Measurements from ENCODE around the gene LRRC4C.

LRRC4C gene

GRCh38 chr11:41134971-41135370, 324.5 kb downstream of the LRRC4C start:
- peaks cover 0 to 3% of the 10 kb centered on the region in 2 donors for H3K4me1 ChIP-seq (ENCODE audit: control insufficient read depth in 2 of 2, insufficient read depth in 1 of 2, low read depth in 1 of 2, low read length in 2 of 2)
- WGBS, 2 donors (ENCODE audit: extremely low coverage in 2 of 2, insufficient read length in 2 of 2, insufficient replicate concordance in 1 of 2): no CpG with 5 or more reads among the region's 1 CpG
- H3K4me3 ChIP-seq (ENCODE audit: low read length in 2 of 2): no peak overlapping the region
- no peak overlapping the region for H2BK15ac ChIP-seq (ENCODE audit: low read length)
- H2BK5ac ChIP-seq (ENCODE audit: low read length): no peak overlapping the region
- H3K27ac ChIP-seq (replicated peaks; ENCODE audit: low read length): no peak overlapping the region
- H3K18ac ChIP-seq (ENCODE audit: low read length): no peak overlapping the region
- H3K79me1 ChIP-seq (ENCODE audit: low read depth, low read length): no peaks in the 10 kb centered on the region
- H2BK12ac ChIP-seq (ENCODE audit: low read length): no peak overlapping the region
- no peak overlapping the region for H3K9ac ChIP-seq (ENCODE audit: low read depth, low read length, poor library complexity)
- H3K14ac ChIP-seq (ENCODE audit: low read length): no peak overlapping the region
- no peak overlapping the region for H4K8ac ChIP-seq (ENCODE audit: low read depth, low read length)
- no peak overlapping the region for H3K4me2 ChIP-seq (ENCODE audit: insufficient read depth, low read length, poor library complexity, severe bottlenecking)
- H3K9me3 ChIP-seq (replicated peaks in 1 of 2; ENCODE audit: control insufficient read depth in 2 of 2, insufficient read depth in 1 of 2, low read depth in 1 of 2, low read length in 2 of 2): no peaks in the 10 kb centered on the region
- H3K36me3 ChIP-seq (replicated peaks in 1 of 2; ENCODE audit: control insufficient read depth in 2 of 2, insufficient read depth in 2 of 2, low read length in 2 of 2): no peaks in the 10 kb centered on the region
- no peak overlapping the region for H3K4ac ChIP-seq (ENCODE audit: low read length)
- no peak overlapping the region for H2BK120ac ChIP-seq (ENCODE audit: low read depth, low read length)
- DNase-seq (ENCODE audit: low spot score): no peak
- H2AFZ ChIP-seq (ENCODE audit: low read length): no peak overlapping the region
- no peak overlapping the region for H2AK5ac ChIP-seq (ENCODE audit: low read depth, low read length)
- H3K27me3 ChIP-seq (ENCODE audit: control insufficient read depth in 3 of 3, insufficient read depth in 3 of 3, low read depth in 1 of 3, low read length in 3 of 3): no peaks in the 10 kb centered on the region
- no peak overlapping the region for H3K23ac ChIP-seq (ENCODE audit: low read depth, low read length, poor library complexity)
- H4K91ac ChIP-seq (ENCODE audit: low read depth, low read length, poor library complexity): no peak overlapping the region

- H2BK120ac ChIP-seq (ENCODE audit: low read depth, low read length): no peak overlapping the region
- H2AFZ ChIP-seq (ENCODE audit: low read length): no peak overlapping the region
These were observed 326.4 kb downstream of the LRRC4C start for GRCh38 chr11:41133023-41133422.

GRCh38 chr11:41121600-41121999, 337.9 kb downstream of the LRRC4C start:
- Histone ChIP-seq H3K9me3 (replicated peaks in 1 of 2; ENCODE audit: control insufficient read depth in 2 of 2, insufficient read depth in 1 of 2, low read depth in 1 of 2, low read length in 2 of 2) (peaks cover 0 to 2% of the 10 kb centered on the region in 2 donors), H3K14ac (ENCODE audit: low read length) (no peak overlapping the region), H2AFZ (ENCODE audit: low read length) (no peak overlapping the region), H3K4ac (ENCODE audit: low read length) (no peak overlapping the region), H3K23ac (ENCODE audit: low read depth, low read length, poor library complexity) (no peak overlapping the region), H2BK12ac (ENCODE audit: low read length) (no peak overlapping the region), H4K8ac (ENCODE audit: low read depth, low read length) (no peak overlapping the region), H3K4me2 (ENCODE audit: insufficient read depth, low read length, poor library complexity, severe bottlenecking) (no peak overlapping the region), H3K9ac (ENCODE audit: low read depth, low read length, poor library complexity) (no peak overlapping the region), H2BK120ac (ENCODE audit: low read depth, low read length) (no peak overlapping the region), H3K4me1 (ENCODE audit: control insufficient read depth in 2 of 2, insufficient read depth in 1 of 2, low read depth in 1 of 2, low read length in 2 of 2) (peaks cover 0 to 5% of the 10 kb centered on the region in 2 donors), H3K27ac (replicated peaks; ENCODE audit: low read length) (no peak overlapping the region), H3K79me1 (ENCODE audit: low read depth, low read length) (no peaks in the 10 kb centered on the region), H3K18ac (ENCODE audit: low read length) (no peak overlapping the region), H3K4me3 (ENCODE audit: low read length in 2 of 2) (no peak overlapping the region), H2AK5ac (ENCODE audit: low read depth, low read length) (no peak overlapping the region), H2BK15ac (ENCODE audit: low read length) (no peak overlapping the region), H2BK5ac (ENCODE audit: low read length) (no peak overlapping the region), H3K36me3 (replicated peaks in 1 of 2; ENCODE audit: control insufficient read depth in 2 of 2, insufficient read depth in 2 of 2, low read length in 2 of 2) (no peaks in the 10 kb centered on the region), H3K27me3 (ENCODE audit: control insufficient read depth in 3 of 3, insufficient read depth in 3 of 3, low read depth in 1 of 3, low read length in 3 of 3) (no peaks in the 10 kb centered on the region), H4K91ac (ENCODE audit: low read depth, low read length, poor library complexity) (no peak overlapping the region)
- no peak for DNase-seq (ENCODE audit: low spot score)

More at GRCh38 chr11:41133023-41133422, 326.4 kb downstream of the LRRC4C start:
- Histone ChIP-seq H3K9me3 (replicated peaks in 1 of 2; ENCODE audit: control insufficient read depth in 2 of 2, insufficient read depth in 1 of 2, low read depth in 1 of 2, low read length in 2 of 2) (no peaks in the 10 kb centered on the region), H3K14ac (ENCODE audit: low read length) (no peak overlapping the region), H2AK5ac (ENCODE audit: low read depth, low read length) (no peak overlapping the region), H4K8ac (ENCODE audit: low read depth, low read length) (no peak overlapping the region), H2BK5ac (ENCODE audit: low read length) (no peak overlapping the region), H3K23ac (ENCODE audit: low read depth, low read length, poor library complexity) (no peak overlapping the region), H3K79me1 (ENCODE audit: low read depth, low read length) (no peaks in the 10 kb centered on the region), H3K36me3 (replicated peaks in 1 of 2; ENCODE audit: control insufficient read depth in 2 of 2, insufficient read depth in 2 of 2, low read length in 2 of 2) (no peaks in the 10 kb centered on the region), H3K18ac (ENCODE audit: low read length) (no peak overlapping the region), H4K91ac (ENCODE audit: low read depth, low read length, poor library complexity) (no peak overlapping the region), H2BK12ac (ENCODE audit: low read length) (no peak overlapping the region), H2BK15ac (ENCODE audit: low read length) (no peak overlapping the region), H3K9ac (ENCODE audit: low read depth, low read length, poor library complexity) (no peak overlapping the region), H3K4me3 (ENCODE audit: low read length in 2 of 2) (no peak overlapping the region), H3K4me1 (ENCODE audit: control insufficient read depth in 2 of 2, insufficient read depth in 1 of 2, low read depth in 1 of 2, low read length in 2 of 2) (peaks cover 0 to 3% of the 10 kb centered on the region in 2 donors), H3K4ac (ENCODE audit: low read length) (no peak overlapping the region), H3K27me3 (ENCODE audit: control insufficient read depth in 3 of 3, insufficient read depth in 3 of 3, low read depth in 1 of 3, low read length in 3 of 3) (no peaks in the 10 kb centered on the region), H3K27ac (replicated peaks; ENCODE audit: low read length) (no peak overlapping the region), H3K4me2 (ENCODE audit: insufficient read depth, low read length, poor library complexity, severe bottlenecking) (no peak overlapping the region)
- DNase-seq (ENCODE audit: low spot score): no peak
- WGBS, 2 donors (ENCODE audit: extremely low coverage in 2 of 2, insufficient read length in 2 of 2, insufficient replicate concordance in 1 of 2): no CpG with 5 or more reads among the region's 2 CpGs

GRCh38 chr11:41119484-41119883, 340.0 kb downstream of the LRRC4C start:
- H2BK15ac ChIP-seq (ENCODE audit: low read length): no peak overlapping the region
- no peak overlapping the region for H3K18ac ChIP-seq (ENCODE audit: low read length)
- H2BK5ac ChIP-seq (ENCODE audit: low read length): no peak overlapping the region
- H3K4me2 ChIP-seq (ENCODE audit: insufficient read depth, low read length, poor library complexity, severe bottlenecking): no peak overlapping the region
- H2AFZ ChIP-seq (ENCODE audit: low read length): no peak overlapping the region
- no peak overlapping the region for H3K4me3 ChIP-seq (ENCODE audit: low read length in 2 of 2)
- H4K91ac ChIP-seq (ENCODE audit: low read depth, low read length, poor library complexity): no peak overlapping the region
- H3K23ac ChIP-seq (ENCODE audit: low read depth, low read length, poor library complexity): no peak overlapping the region
- no peaks in the 10 kb centered on the region for H3K36me3 ChIP-seq (replicated peaks in 1 of 2; ENCODE audit: control insufficient read depth in 2 of 2, insufficient read depth in 2 of 2, low read length in 2 of 2)
- H3K9ac ChIP-seq (ENCODE audit: low read depth, low read length, poor library complexity): no peak overlapping the region
- H2BK12ac ChIP-seq (ENCODE audit: low read length): no peak overlapping the region
- H3K79me1 ChIP-seq (ENCODE audit: low read depth, low read length): no peaks in the 10 kb centered on the region
- H2AK5ac ChIP-seq (ENCODE audit: low read depth, low read length): no peak overlapping the region
- DNase-seq (ENCODE audit: low spot score): no peak
- no peak overlapping the region for H3K14ac ChIP-seq (ENCODE audit: low read length)
- peaks cover 0 to 2% of the 10 kb centered on the region in 2 donors for H3K9me3 ChIP-seq (replicated peaks in 1 of 2; ENCODE audit: control insufficient read depth in 2 of 2, insufficient read depth in 1 of 2, low read depth in 1 of 2, low read length in 2 of 2)
- H3K4me1 ChIP-seq (ENCODE audit: control insufficient read depth in 2 of 2, insufficient read depth in 1 of 2, low read depth in 1 of 2, low read length in 2 of 2): peaks cover 0 to 5% of the 10 kb centered on the region in 2 donors
- no CpG with 5 or more reads among the region's 2 CpGs for WGBS, 2 donors (ENCODE audit: extremely low coverage in 2 of 2, insufficient read length in 2 of 2, insufficient replicate concordance in 1 of 2)
- no peak overlapping the region for H2BK120ac ChIP-seq (ENCODE audit: low read depth, low read length)
- no peaks in the 10 kb centered on the region for H3K27me3 ChIP-seq (ENCODE audit: control insufficient read depth in 3 of 3, insufficient read depth in 3 of 3, low read depth in 1 of 3, low read length in 3 of 3)
- no peak overlapping the region for H3K27ac ChIP-seq (replicated peaks; ENCODE audit: low read length)
- no peak overlapping the region for H3K4ac ChIP-seq (ENCODE audit: low read length)
- H4K8ac ChIP-seq (ENCODE audit: low read depth, low read length): no peak overlapping the region
